K562 (cell line): ENCODE data around the gene CILP. TPM values are rescaled to one million over a fixed set of nuclear protein-coding genes. Genes with fewer than 3 reads are reported as not detected.

ENCODE experiments used
- ATAC-seq: fragments of 200-7000 bp; cut with Tn5 transposase; 3 replicates; pipeline ENCODE4 v1.9.1; 2020; ENCODE audit warnings: moderate library complexity
- BruUV-seq: library from RNA; stranded (reverse); fragments of 400-500 nt; replicated peaks from 2 replicates; lab custom pipeline; 2021; lab: Mats Ljungman, UMichigan
- CTCF ChIA-PET: fragments of 300-600 bp; formaldehyde crosslinking; extraction: SDS; loops from one replicate; lab custom pipeline; 2021; ENCODE audit warnings: low intra/inter-chr PET ratio; lab: Yijun Ruan, JAX
- POLR2A ChIA-PET: fragments of 300-600, 350-650 bp; sonication (Branson Sonifier 250); formaldehyde crosslinking; extraction: SDS; loops from one replicate; lab custom pipeline; 2021; ENCODE audit warnings: antibody characterized with exemption, inconsistent platforms; lab: Yijun Ruan, JAX
- DNase-seq, 4 experiments: peaks; one replicate each; pipeline versions ENCODE4 v3.0.0 to v3.0.0-alpha.2; 2011 to 2018; ENCODE audit warnings: low spot score in 3 of 4, mixed read lengths in 3 of 4; ENCODE audit errors: extremely low read depth in 1 of 4
- FAIRE-seq: peaks from 2 replicates; lab custom pipeline; 2011; peaks lifted over from hg19 to GRCh38; lab: Jason Lieb, UNC
- H2AFZ ChIP-seq: 2 replicates; pipeline ENCODE4 v1.6.0; 2011; ENCODE audit warnings: low read depth, low read length, control low read depth, inconsistent platforms
- H3K27ac ChIP-seq: fragments of 200-600 bp; 3 replicates; pipeline ENCODE4 v1.8.0; 2011; ENCODE audit warnings: low read depth, mild to moderate bottlenecking, control low read depth, inconsistent platforms, low read length, moderate library complexity, mixed read lengths; ENCODE audit errors: extremely low read depth
- H3K27me3 ChIP-seq, 2 experiments: fragments of 300-600 bp in 1 of 2; 2 replicates in 1 of 2; 3 replicates in 1 of 2; pipeline versions ENCODE4 v1.6.0 to v1.8.0; 2011; ENCODE audit warnings: inconsistent platforms in 2 of 2, low read length in 2 of 2, mild to moderate bottlenecking in 1 of 2, mixed read lengths in 1 of 2, moderate library complexity in 1 of 2; ENCODE audit not compliant: control insufficient read depth in 2 of 2, insufficient read depth in 2 of 2
- H3K36me3 ChIP-seq: fragments of 300-600 bp; 3 replicates; pipeline ENCODE4 v1.8.0; 2011; ENCODE audit warnings: mild to moderate bottlenecking, low read length, inconsistent platforms; ENCODE audit not compliant: control insufficient read depth, insufficient read depth
- H3K4me1 ChIP-seq, 2 experiments: fragments of 200-600 bp in 1 of 2; replicated peaks in 1 of 2; 2 replicates in 1 of 2; 3 replicates in 1 of 2; pipeline versions ENCODE4 v1.5.1 to v1.8.0; 2011; ENCODE audit warnings: inconsistent platforms in 2 of 2, low read length in 2 of 2, mild to moderate bottlenecking in 1 of 2, mixed read lengths in 1 of 2, moderate library complexity in 1 of 2; ENCODE audit not compliant: control insufficient read depth in 2 of 2, insufficient read depth in 2 of 2
- H3K4me2 ChIP-seq: 2 replicates; pipeline ENCODE4 v1.6.1; 2011; ENCODE audit warnings: low read length, control low read depth, inconsistent platforms, mixed read lengths; ENCODE audit not compliant: insufficient read depth
- H3K4me3 ChIP-seq: fragments of 200-600 bp; sonication (generic), shearing (Covaris generic); 2 replicates; pipeline ENCODE4 v1.5.1; 2016; ENCODE audit warnings: control low read depth, inconsistent platforms
- H3K79me2 ChIP-seq: fragments of 200-600 bp; 3 replicates; pipeline ENCODE4 v1.8.0; 2011; ENCODE audit warnings: low read length, inconsistent platforms; ENCODE audit not compliant: control insufficient read depth, insufficient read depth
- H3K9ac ChIP-seq, 2 experiments: 2 replicates each; pipeline versions ENCODE4 v1.6.0 to v1.6.1; 2011; ENCODE audit warnings: low read depth in 2 of 2, low read length in 2 of 2, control low read depth in 1 of 2, inconsistent platforms in 1 of 2, mild to moderate bottlenecking in 1 of 2, mixed read lengths in 1 of 2; ENCODE audit not compliant: insufficient read depth in 1 of 2
- H3K9me1 ChIP-seq: one replicate; pipeline ENCODE4 v1.6.0; 2011; ENCODE audit warnings: inconsistent platforms, mild to moderate bottlenecking, low read length, moderate library complexity; ENCODE audit not compliant: control insufficient read depth, insufficient read depth
- H3K9me3 ChIP-seq: replicated peaks from 2 replicates; pipeline ENCODE4 v1.5.1; 2011; ENCODE audit warnings: low read depth, low read length, inconsistent platforms; ENCODE audit not compliant: control insufficient read depth, insufficient read depth
- H4K20me1 ChIP-seq: replicated peaks from 2 replicates; pipeline ENCODE4 v1.6.1; 2011; ENCODE audit warnings: low read length, inconsistent platforms, mixed read lengths; ENCODE audit not compliant: control insufficient read depth, insufficient read depth
- EGR1 ChIP-seq: fragments of 450-650 bp; conservative IDR thresholded peaks from 2 replicates; pipeline ENCODE4 v1.6.1; 2017; ENCODE audit warnings: mild to moderate bottlenecking
- GABPA ChIP-seq: fragments of 200-800 bp; sonication (Bioruptor generic); conservative IDR thresholded peaks from 2 replicates; pipeline ENCODE4 v1.6.1; 2016; ENCODE audit warnings: low read depth, missing genetic modification characterization, missing compliant biosample characterization
- HEY1 ChIP-seq: fragments of 250-450 bp; sonication (Bioruptor Pico); IDR thresholded peaks from 2 replicates; pipeline ENCODE4 v1.5.0; 2020; ENCODE audit warnings: mild to moderate bottlenecking, moderate library complexity, borderline replicate concordance
- ILK ChIP-seq: fragments of 450-650 bp; IDR thresholded peaks from 2 replicates; pipeline ENCODE4 v1.6.1; 2016; ENCODE audit warnings: missing genetic modification characterization, low read depth, mild to moderate bottlenecking, missing compliant biosample characterization, moderate library complexity, borderline replicate concordance
- NFYB ChIP-seq: IDR thresholded peaks from 2 replicates; pipeline ENCODE4 v1.6.1; 2011; ENCODE audit warnings: mild to moderate bottlenecking, moderate library complexity; ENCODE audit not compliant: insufficient read length; ENCODE audit errors: extremely low read depth
- TAF15 ChIP-seq: fragments of 200-400 bp; formaldehyde crosslinking; IDR thresholded peaks from 2 replicates; pipeline ENCODE4 v1.6.1; 2017; ENCODE audit warnings: mild to moderate bottlenecking, low read depth, low read length, moderate library complexity
- ZBTB43 ChIP-seq: sonication (generic); formaldehyde crosslinking; IDR thresholded peaks from 2 replicates; pipeline ENCODE4 v1.8.0; 2023; ENCODE audit warnings: mild to moderate bottlenecking, missing genetic modification reagents
- ZNF140 ChIP-seq: fragments of 250-450 bp; sonication (Bioruptor Pico); IDR thresholded peaks from 2 replicates; pipeline ENCODE4 v1.8.0; 2021; ENCODE audit warnings: moderate library complexity, mild to moderate bottlenecking, inconsistent platforms
- ZNF551 ChIP-seq: fragments of 250-450 bp; sonication (Bioruptor Pico); IDR thresholded peaks from 2 replicates; pipeline ENCODE4 v1.5.0; 2021; ENCODE audit warnings: mild to moderate bottlenecking, moderate library complexity
- WGBS: fragments of 100-300 bp; shearing (Covaris generic); methylation state at CpG from one replicate; pipeline ENCODE4 v1.1.6; 2016; ENCODE audit warnings: low coverage, mixed read lengths; ENCODE audit not compliant: insufficient coverage; ENCODE audit errors: missing lambda C conversion rate; 5-methylcytosine and 5-hydroxymethylcytosine counted together
- in situ Hi-C: fragments of 300-500 bp; cut with MboI; formaldehyde crosslinking; loops from 4 replicates; pipeline ENCODE4 v1.15.0; 2018; ENCODE audit warnings: inconsistent platforms, mixed read lengths
- intact Hi-C: fragments of 100-400 bp; cut with micrococcal nuclease; formaldehyde crosslinking; loops from 2 replicates; pipeline ENCODE4 v1.14.2; 2022
- polyA plus RNA-seq, 8 experiments: library from polyadenylated mRNA; depleted of rRNA in 4 of 8; stranded (reverse) in 5 of 8; unstranded in 3 of 8; fragments of >200 nt; fragmentation: Nextera tagmentation in 2 of 8; fragmentation: Illumina TruSeq in 1 of 8; extraction: Ambion mirVana in 2 of 8; extraction: Trizol in 1 of 8; gene quantifications; 2 replicates each; pipeline versions ENCODE4 v1.2.1 to v1.2.3, GENCODE V29; 2011 to 2014; ENCODE audit warnings: inconsistent platforms in 1 of 8, missing spikeins in 1 of 8
- total RNA-seq, 7 experiments: library from RNA; depleted of rRNA in 6 of 7; stranded (reverse); fragments of >200 nt in 6 of 7; fragmentation: Illumina TruSeq in 2 of 7; extraction: Trizol in 2 of 7; gene quantifications; 2 replicates each; pipeline versions ENCODE4 v1.2.1 to v1.2.3, GENCODE V29; 2011 to 2021; ENCODE audit warnings: low replicate concordance in 1 of 7

Gene CILP
- total and polyA plus RNA-seq, 9 of the 15 experiments (the other 6 are each of a cell fraction or from before 2014, with no cell fraction given) = 0.03 TPM; not detected in 8

- 2% methylated on average over 4 of the region's 4 CpGs for WGBS
- Histone ChIP-seq H3K9me1 (no peaks in the 10 kb centered on the region), H4K20me1 (no peaks in the 10 kb centered on the region), H3K79me2 (peaks cover 58% of the 10 kb centered on the region), H3K4me3 (peak overlapping the region; percentile 70), H3K27ac (peak overlapping the region; percentile 86), H3K4me1 (peaks cover 8 to 12% of the 10 kb centered on the region in 2 experiments; a peak in 4 of 5 replicates), H3K36me3 (peaks cover 34% of the 10 kb centered on the region; the same call in 2 of the 3 replicates), H3K27me3 (no peaks in the 10 kb centered on the region), H3K9ac (peak overlapping the region in 1 of 2 experiments; percentile 90; a peak in 3 of 4 replicates), H2AFZ (peak overlapping the region; percentile 82), H3K4me2 (peak overlapping the region; percentile 84), H3K9me3 (no peaks in the 10 kb centered on the region)
- POLR2A ChIA-PET = interaction anchor here (0.7 to 5.2 kb wide), 7 partner anchors 17 to 124 kb away, joined by 3 to 99 read pairs (median 6); partner anchors contain the start of genes PARP16, RNU5A-1 and RNU5B-1
- BruUV-seq = no TSS peak
- DNase-seq = peak in 1 of 4 experiments; percentile 5
- in situ Hi-C loops = no loop called here
- no peak for TF ChIP-seq ZNF140 (CRISPR knock-in tag)
- no peak for TF ChIP-seq ZBTB43 (CRISPR knock-in tag)
- no peak for TF ChIP-seq ILK (tag)
- no peak for TF ChIP-seq TAF15
- TF ChIP-seq ZNF551 (CRISPR knock-in tag) = no peak
- no peak for TF ChIP-seq GABPA (tag)
- TF ChIP-seq NFYB = no peak
- TF ChIP-seq HEY1 (CRISPR knock-in tag) = no peak
- TF ChIP-seq EGR1 = no peak
- ATAC-seq = no peak
- no peak for FAIRE-seq
- CTCF ChIA-PET = no interaction called here
- intact Hi-C loops = loop anchor here (2.0 to 5.0 kb wide), 2 partner anchors 152 to 201 kb away; no protein-coding TSS in a partner anchor
Observed at GRCh38 chr15:65183865-65184159, 27.5 kb downstream of the CILP start.
